Measurements from ENCODE around the gene ERAP2. TPM values are rescaled to one million over a fixed set of nuclear protein-coding genes. Genes with fewer than 3 reads are reported as not detected.

The ERAP2 gene
- total and polyA plus RNA-seq, 12 donors, result 0.92 to 29.7 (median 5.5) TPM

DNA sequence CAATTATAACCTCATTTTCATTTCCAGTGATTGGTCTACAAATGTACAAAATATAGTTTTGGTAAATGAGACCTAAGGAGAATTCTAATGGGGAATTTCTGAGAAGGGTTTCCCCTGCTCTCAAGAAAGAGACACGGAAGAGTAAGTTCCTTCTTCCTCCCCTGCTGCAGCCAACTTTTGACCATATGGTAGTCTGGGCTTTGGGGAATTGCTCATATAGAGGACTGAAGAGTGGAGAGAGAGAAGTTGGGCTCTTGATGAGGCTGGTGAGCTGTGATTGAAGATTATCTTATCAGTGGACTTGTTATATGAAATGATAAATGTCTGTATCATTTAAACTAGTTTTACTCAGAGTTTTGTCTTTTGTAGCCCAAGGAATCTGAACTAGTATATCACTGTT is 55.3 kb downstream of the ERAP2 start:
- DNase-seq (no peak), ATAC-seq (no peak)
- Histone ChIP-seq H3K36me3 (no peaks in the 10 kb centered on the region), H3K4me1 (peaks cover 0 to 42% (median 18%) of the 10 kb centered on the region in 9 donors), H3K4me3 (no peak overlapping the region), H3K27me3 (no peaks in the 10 kb centered on the region), H3K27ac (peak overlapping the region in 1 of 10 donors; percentile 17), H3K9me3 (no peaks in the 10 kb centered on the region)
- TF ChIP-seq, protein P1, sequence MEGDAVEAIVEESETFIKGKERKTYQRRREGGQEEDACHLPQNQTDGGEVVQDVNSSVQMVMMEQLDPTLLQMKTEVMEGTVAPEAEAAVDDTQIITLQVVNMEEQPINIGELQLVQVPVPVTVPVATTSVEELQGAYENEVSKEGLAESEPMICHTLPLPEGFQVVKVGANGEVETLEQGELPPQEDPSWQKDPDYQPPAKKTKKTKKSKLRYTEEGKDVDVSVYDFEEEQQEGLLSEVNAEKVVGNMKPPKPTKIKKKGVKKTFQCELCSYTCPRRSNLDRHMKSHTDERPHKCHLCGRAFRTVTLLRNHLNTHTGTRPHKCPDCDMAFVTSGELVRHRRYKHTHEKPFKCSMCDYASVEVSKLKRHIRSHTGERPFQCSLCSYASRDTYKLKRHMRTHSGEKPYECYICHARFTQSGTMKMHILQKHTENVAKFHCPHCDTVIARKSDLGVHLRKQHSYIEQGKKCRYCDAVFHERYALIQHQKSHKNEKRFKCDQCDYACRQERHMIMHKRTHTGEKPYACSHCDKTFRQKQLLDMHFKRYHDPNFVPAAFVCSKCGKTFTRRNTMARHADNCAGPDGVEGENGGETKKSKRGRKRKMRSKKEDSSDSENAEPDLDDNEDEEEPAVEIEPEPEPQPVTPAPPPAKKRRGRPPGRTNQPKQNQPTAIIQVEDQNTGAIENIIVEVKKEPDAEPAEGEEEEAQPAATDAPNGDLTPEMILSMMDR (IDR thresholded peaks at IDR 0.05), result no peak
- WGBS, 2 donors, result 76 to 80% methylated on average over 1 of the region's 1 CpG
- intact Hi-C loops (cut with DNase I), result loop anchor here in 4 of 10 donors (5.0 to 10.0 kb wide), 3 partner anchors 54 to 127 kb away; partner anchors contain the start of genes ERAP2 (in 3 of the 4) and ERAP1 (in 1 of the 4)

DNA sequence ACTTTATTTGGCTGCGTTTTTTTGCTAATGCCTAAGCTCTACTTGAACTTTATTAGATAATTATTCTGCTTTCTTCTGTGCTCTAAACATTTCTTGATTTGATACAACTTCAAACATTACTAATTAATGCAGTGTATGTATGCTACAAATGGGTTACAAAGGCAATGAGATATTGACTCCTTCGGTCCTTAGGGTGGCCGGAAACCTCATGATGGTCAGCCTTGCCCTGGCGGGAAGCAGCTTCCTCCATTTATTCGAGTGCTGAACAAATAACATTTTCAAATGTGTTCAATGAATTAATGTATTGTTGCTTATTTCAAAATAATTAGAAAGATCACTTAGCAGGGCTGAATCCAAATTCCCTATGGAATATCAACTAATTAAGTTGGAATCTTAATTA is 55.7 kb downstream of the ERAP2 start:
- peak overlapping the region in 1 of 10 donors; percentile 17 for H3K27ac ChIP-seq
- intact Hi-C loops (cut with DNase I), result loop anchor here in 4 of 10 donors (5.0 to 10.0 kb wide), 3 partner anchors 55 to 127 kb away; partner anchors contain the start of genes ERAP2 (in 3 of the 4) and ERAP1 (in 1 of the 4)

DNA sequence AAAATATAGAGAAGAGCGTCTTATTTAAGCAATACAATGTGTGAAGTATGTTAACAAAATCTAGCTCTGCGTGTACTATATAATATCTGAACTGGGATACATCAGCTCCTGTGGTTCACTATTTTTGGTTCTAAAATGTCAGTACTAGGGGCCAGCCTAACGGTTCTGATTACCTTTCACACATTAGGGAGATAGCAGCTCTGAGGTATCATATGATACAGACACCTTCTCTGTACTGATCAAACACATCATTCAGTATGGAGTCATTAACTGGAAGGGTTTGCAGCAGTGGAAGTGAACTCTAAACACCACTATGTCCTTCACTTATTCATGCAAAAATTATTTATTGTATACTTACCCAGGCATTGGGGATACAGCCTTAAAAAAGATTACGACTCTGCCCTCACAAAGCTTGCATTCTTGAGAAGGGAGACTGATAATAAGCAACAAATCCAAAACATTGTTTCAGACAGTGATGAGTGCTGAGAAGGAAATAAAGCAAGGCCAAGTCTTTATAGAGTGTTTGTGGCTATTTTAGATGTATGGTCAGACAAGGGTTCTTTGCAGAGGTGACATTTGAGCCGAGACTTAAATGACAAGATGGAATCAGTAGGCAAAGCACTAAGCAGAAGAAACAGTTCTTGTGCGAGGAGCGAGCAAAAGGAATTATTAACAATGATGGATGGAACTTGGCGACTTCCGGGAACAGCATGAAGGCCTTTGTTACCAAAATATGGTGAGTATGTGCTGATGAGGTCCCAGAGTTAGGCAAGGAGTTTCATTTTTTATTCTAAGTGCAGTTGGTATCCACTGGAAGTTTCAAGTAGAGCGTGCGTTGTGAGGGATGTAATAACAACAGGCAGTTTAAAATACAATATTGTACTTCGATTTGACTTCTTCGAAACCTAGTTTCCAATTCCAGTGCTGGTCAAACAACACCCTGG is 57.7 kb downstream of the ERAP2 start:
- intact Hi-C loops (cut with DNase I), result loop anchor here in 4 of 10 donors (5.0 to 10.0 kb wide), 3 partner anchors 57 to 129 kb away; partner anchors contain the start of genes ERAP2 (in 3 of the 4) and ERAP1 (in 1 of the 4)
- WGBS, 2 donors, result 16 to 17% methylated on average over 13 of the region's 13 CpGs
- peak overlapping the region; percentile 73 to 93 (median 88) for H3K4me3 ChIP-seq
- TF ChIP-seq, protein P1 (IDR thresholded peaks at IDR 0.05), result no peak
- DNase-seq, result no peak
- ATAC-seq, result no peak
- H3K4me1 ChIP-seq, result peaks cover 0 to 59% (median 38%) of the 10 kb centered on the region in 9 donors
- no peaks in the 10 kb centered on the region for H3K27me3 ChIP-seq
- peak overlapping the region; percentile 94 to 99 (median 97) for H3K27ac ChIP-seq
- no peaks in the 10 kb centered on the region for H3K36me3 ChIP-seq
- H3K9me3 ChIP-seq, result no peaks in the 10 kb centered on the region

More for the DNA sequence above, 55.7 kb downstream of the ERAP2 start:
- Histone ChIP-seq H3K36me3 (no peaks in the 10 kb centered on the region), H3K9me3 (no peaks in the 10 kb centered on the region), H3K27me3 (no peaks in the 10 kb centered on the region), H3K4me3 (no peak overlapping the region), H3K4me1 (peaks cover 0 to 45% (median 21%) of the 10 kb centered on the region in 9 donors)
- TF ChIP-seq, protein P1 (IDR thresholded peaks at IDR 0.05), result no peak
- DNase-seq, result no peak
- 88 to 90% methylated on average over 5 of the region's 5 CpGs for WGBS, 2 donors
- ATAC-seq, result no peak

Measured in heart right ventricle (tissue), 16 donors.